Measurements from ENCODE around the gene PRKAR1B. TPM values are rescaled to one million over a fixed set of nuclear protein-coding genes. Genes with fewer than 3 reads are reported as not detected.

PRKAR1B gene
- total RNA-seq, 1 experiment from 2014 or later = 27.2 TPM

DNA sequence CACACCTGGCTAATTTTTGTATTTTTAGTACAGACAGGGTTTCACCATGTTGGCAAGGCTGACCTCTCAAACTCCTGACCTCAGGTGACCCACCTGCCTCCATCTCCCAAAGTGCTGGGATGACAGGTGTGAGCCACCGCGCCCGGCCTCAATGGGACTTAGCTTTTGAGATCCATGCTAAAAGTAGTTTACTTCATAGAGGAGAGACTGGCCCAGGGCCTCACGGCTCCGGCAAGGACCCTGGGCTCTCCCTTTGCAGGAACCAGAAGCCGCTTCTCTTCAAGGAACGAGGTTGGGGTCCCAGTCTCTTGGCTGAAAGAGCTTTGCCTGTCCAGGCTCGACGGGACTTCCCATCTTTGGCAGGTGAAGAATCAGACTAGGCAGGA, 30.7 kb downstream of the PRKAR1B start:
- POLR2A ChIA-PET (ENCODE audit: low non-redundant PET) = no interaction called here
- H3K4me1 ChIP-seq (ENCODE audit: insufficient read depth, low read length, poor library complexity, severe bottlenecking) = no peaks in the 10 kb centered on the region
- H3K27me3 ChIP-seq (replicated peaks; ENCODE audit: insufficient read depth, low read depth, low read length, poor library complexity) = no peaks in the 10 kb centered on the region
- no peaks in the 10 kb centered on the region for H3K36me3 ChIP-seq (ENCODE audit: insufficient read depth, low read length, poor library complexity, severe bottlenecking)
- CTCF ChIA-PET = no interaction called here
- H3K27ac ChIP-seq (ENCODE audit: low read depth, low read length, poor library complexity, severe bottlenecking) = no peak overlapping the region
- intact Hi-C loops (cut with micrococcal nuclease; ENCODE audit: unreplicated experiment) = no loop called here
- TF ChIP-seq, protein P1, sequence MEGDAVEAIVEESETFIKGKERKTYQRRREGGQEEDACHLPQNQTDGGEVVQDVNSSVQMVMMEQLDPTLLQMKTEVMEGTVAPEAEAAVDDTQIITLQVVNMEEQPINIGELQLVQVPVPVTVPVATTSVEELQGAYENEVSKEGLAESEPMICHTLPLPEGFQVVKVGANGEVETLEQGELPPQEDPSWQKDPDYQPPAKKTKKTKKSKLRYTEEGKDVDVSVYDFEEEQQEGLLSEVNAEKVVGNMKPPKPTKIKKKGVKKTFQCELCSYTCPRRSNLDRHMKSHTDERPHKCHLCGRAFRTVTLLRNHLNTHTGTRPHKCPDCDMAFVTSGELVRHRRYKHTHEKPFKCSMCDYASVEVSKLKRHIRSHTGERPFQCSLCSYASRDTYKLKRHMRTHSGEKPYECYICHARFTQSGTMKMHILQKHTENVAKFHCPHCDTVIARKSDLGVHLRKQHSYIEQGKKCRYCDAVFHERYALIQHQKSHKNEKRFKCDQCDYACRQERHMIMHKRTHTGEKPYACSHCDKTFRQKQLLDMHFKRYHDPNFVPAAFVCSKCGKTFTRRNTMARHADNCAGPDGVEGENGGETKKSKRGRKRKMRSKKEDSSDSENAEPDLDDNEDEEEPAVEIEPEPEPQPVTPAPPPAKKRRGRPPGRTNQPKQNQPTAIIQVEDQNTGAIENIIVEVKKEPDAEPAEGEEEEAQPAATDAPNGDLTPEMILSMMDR (conservative IDR thresholded peaks at IDR 0.05; ENCODE audit: low read depth, low read length) = no peak
- no peak for TF ChIP-seq EZH2 (IDR thresholded peaks at IDR 0.05; ENCODE audit: borderline replicate concordance, low read depth, low read length, poor library complexity, severe bottlenecking)
- no peak for DNase-seq (ENCODE audit: low spot score)
- H3K4me3 ChIP-seq (ENCODE audit: low read depth, low read length, poor library complexity, severe bottlenecking) = no peak overlapping the region
- BruUV-seq (replicated peaks) = no TSS peak
- no peaks in the 10 kb centered on the region for H3K9me3 ChIP-seq (ENCODE audit: low read depth, low read length, poor library complexity, severe bottlenecking)

DNA sequence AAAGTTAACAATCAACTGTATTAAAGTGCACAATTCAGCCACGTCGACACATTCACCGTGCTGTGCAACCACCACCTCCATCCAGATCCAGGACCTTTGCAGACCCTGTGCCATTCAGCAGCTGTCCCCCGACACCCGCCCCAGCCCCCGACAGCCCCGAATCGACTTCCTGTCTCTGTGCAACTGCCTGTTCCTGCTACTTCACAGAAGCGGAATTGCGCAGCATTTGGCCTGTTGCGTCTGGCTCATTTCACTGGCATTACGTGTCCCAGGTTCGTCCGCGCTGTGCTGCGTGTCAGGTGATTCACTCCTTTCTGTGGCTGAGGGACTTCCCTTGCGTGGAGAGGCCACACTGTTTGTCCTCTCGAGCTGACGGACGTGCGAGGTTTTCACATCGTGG, 33.8 kb downstream of the PRKAR1B start:
- CTCF ChIA-PET = no interaction called here
- POLR2A ChIA-PET (ENCODE audit: low non-redundant PET) = no interaction called here
- TF ChIP-seq, protein P1 (conservative IDR thresholded peaks at IDR 0.05; ENCODE audit: low read depth, low read length) = no peak
- TF ChIP-seq EZH2 (IDR thresholded peaks at IDR 0.05; ENCODE audit: borderline replicate concordance, low read depth, low read length, poor library complexity, severe bottlenecking) = no peak
- no TSS peak for BruUV-seq (replicated peaks)
- H3K9me3 ChIP-seq (ENCODE audit: low read depth, low read length, poor library complexity, severe bottlenecking) = peaks cover 7% of the 10 kb centered on the region
- DNase-seq (ENCODE audit: low spot score) = no peak
- H3K4me3 ChIP-seq (ENCODE audit: low read depth, low read length, poor library complexity, severe bottlenecking) = no peak overlapping the region
- intact Hi-C loops (cut with micrococcal nuclease; ENCODE audit: unreplicated experiment) = no loop called here
- H3K4me1 ChIP-seq (ENCODE audit: insufficient read depth, low read length, poor library complexity, severe bottlenecking) = no peaks in the 10 kb centered on the region
- no peaks in the 10 kb centered on the region for H3K27me3 ChIP-seq (replicated peaks; ENCODE audit: insufficient read depth, low read depth, low read length, poor library complexity)
- H3K27ac ChIP-seq (ENCODE audit: low read depth, low read length, poor library complexity, severe bottlenecking) = no peak overlapping the region
- H3K36me3 ChIP-seq (ENCODE audit: insufficient read depth, low read length, poor library complexity, severe bottlenecking) = no peaks in the 10 kb centered on the region

DNA sequence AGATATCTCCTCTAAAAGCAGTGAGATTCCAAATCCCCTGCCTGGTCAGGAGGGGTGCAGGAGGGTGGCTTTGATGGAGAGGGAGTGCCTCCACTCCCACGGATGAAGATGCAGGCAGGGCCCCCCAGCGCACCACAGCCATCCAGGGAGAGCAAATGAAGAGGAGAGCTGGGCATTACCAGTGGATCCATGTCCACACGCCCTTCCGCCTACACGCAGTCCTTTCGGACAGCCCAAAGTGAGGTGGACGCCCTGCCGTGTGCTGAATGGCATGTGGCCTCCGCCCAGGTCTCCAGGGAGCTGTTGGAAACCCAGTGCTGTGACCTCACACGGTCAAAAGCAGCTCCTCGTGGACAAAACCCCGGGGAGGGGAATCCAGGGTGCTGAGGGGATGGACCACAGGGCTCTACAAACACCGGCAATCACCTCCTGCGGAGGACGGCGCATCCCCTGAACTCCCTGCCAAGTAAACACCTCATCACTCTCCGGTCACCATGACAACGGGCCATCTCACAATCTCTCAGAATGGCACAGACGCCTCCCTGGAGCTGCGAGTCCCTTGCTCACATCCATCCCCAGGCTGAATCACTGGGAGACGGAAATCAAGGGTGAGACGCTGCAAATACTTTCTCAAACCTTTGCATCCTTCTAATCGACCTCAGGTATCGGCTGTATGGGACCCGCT, 35.6 kb downstream of the PRKAR1B start:
- POLR2A ChIA-PET (ENCODE audit: low non-redundant PET) = no interaction called here
- no peaks in the 10 kb centered on the region for H3K36me3 ChIP-seq (ENCODE audit: insufficient read depth, low read length, poor library complexity, severe bottlenecking)

More for the DNA sequence above, 35.6 kb downstream of the PRKAR1B start:
- intact Hi-C loops (cut with micrococcal nuclease; ENCODE audit: unreplicated experiment) = no loop called here
- CTCF ChIA-PET = no interaction called here
- Histone ChIP-seq H3K9me3 (ENCODE audit: low read depth, low read length, poor library complexity, severe bottlenecking) (peaks cover 11% of the 10 kb centered on the region), H3K27ac (ENCODE audit: low read depth, low read length, poor library complexity, severe bottlenecking) (no peak overlapping the region), H3K4me3 (ENCODE audit: low read depth, low read length, poor library complexity, severe bottlenecking) (no peak overlapping the region), H3K4me1 (ENCODE audit: insufficient read depth, low read length, poor library complexity, severe bottlenecking) (no peaks in the 10 kb centered on the region), H3K27me3 (replicated peaks; ENCODE audit: insufficient read depth, low read depth, low read length, poor library complexity) (no peaks in the 10 kb centered on the region)
- TF ChIP-seq, protein P1 (conservative IDR thresholded peaks at IDR 0.05; ENCODE audit: low read depth, low read length) = no peak
- no peak for TF ChIP-seq EZH2 (IDR thresholded peaks at IDR 0.05; ENCODE audit: borderline replicate concordance, low read depth, low read length, poor library complexity, severe bottlenecking)
- DNase-seq (ENCODE audit: low spot score) = no peak
- BruUV-seq (replicated peaks) = no TSS peak

Measured in A673 (cell line).